SIG-M5 treated with dmso at 0.1 percent for 504 hours (cell line): ENCODE data around the gene FUS.

Source experiments
- DNase-seq: peaks from one replicate; lab custom pipeline; 2025; ENCODE audit not compliant: unreplicated experiment; lab: John Stamatoyannopoulos, UW

Gene FUS

GRCh38 chr16:31200821-31201568, 21.1 kb downstream of the FUS start:
- peak; percentile 68 for DNase-seq

- DNase-seq = peak; percentile 86
Measured at GRCh38 chr16:31201582-31202413, 21.9 kb downstream of the FUS start.

- DNase-seq = peak; percentile 66
Measured at GRCh38 chr16:31202414-31203375, 22.8 kb downstream of the FUS start, which contains the start of gene PYCARD. PYCARD (minus strand) TSS chr16:31202760; CDS start chr16:31202690, 70 bp downstream.

- no peak for DNase-seq
Measured at GRCh38 chr16:31204871-31205666, 25.1 kb downstream of the FUS start.

- DNase-seq = no peak
Measured at GRCh38 chr16:31206776-31207175, 26.8 kb downstream of the FUS start.

GRCh38 chr16:31213342-31213741, 33.4 kb downstream of the FUS start:
- no peak for DNase-seq

GRCh38 chr16:31213877-31214707, 34.2 kb downstream of the FUS start, which contains the start of gene TRIM72:
TRIM72 (plus strand) TSS chr16:31214119; CDS start chr16:31214739, 620 bp downstream.
- no peak for DNase-seq

GRCh38 chr16:31214708-31215286, 34.9 kb downstream of the FUS start:
- DNase-seq = no peak

- DNase-seq = no peak
Measured at GRCh38 chr16:31215287-31216162, 35.6 kb downstream of the FUS start.

- DNase-seq = no peak
Measured at GRCh38 chr16:31216422-31217135, 36.6 kb downstream of the FUS start, which contains the start of gene PYDC1. PYDC1 (minus strand) TSS chr16:31217135; CDS start chr16:31217028, 107 bp downstream.

- no peak for DNase-seq
Measured at GRCh38 chr16:31217136-31217530, 37.2 kb downstream of the FUS start.

- no peak for DNase-seq
Measured at GRCh38 chr16:31219154-31219741, 39.3 kb downstream of the FUS start.

GRCh38 chr16:31221357-31222160, 41.6 kb downstream of the FUS start:
- DNase-seq = no peak

- DNase-seq = no peak
Measured at GRCh38 chr16:31223044-31223443, 43.1 kb downstream of the FUS start.

GRCh38 chr16:31224092-31224955, 44.4 kb downstream of the FUS start:
- DNase-seq = no peak
